Endothelial cell of umbilical vein (primary cell): Measurements from ENCODE around the gene RAB28. TPM values are rescaled to one million over a fixed set of nuclear protein-coding genes. Genes with fewer than 3 reads are reported as not detected.

Source experiments
- BruUV-seq: library from RNA; stranded (reverse); fragments of 400-500 nt; replicated peaks from 2 replicates; lab custom pipeline; 2021; lab: Mats Ljungman, UMichigan
- CTCF ChIA-PET: fragments of 300-600, 350-600 bp; sonication (Branson Sonifier 250); formaldehyde crosslinking; loops from one replicate; lab custom pipeline; 2021; ENCODE audit warnings: antibody characterized with exemption, inconsistent platforms; lab: Charles Lee
- POLR2A ChIA-PET: fragments of 300-600, 350-600 bp; sonication (Branson Sonifier 250); formaldehyde crosslinking; loops from one replicate; lab custom pipeline; 2021; ENCODE audit warnings: antibody characterized with exemption, inconsistent platforms; lab: Charles Lee
- DNase-seq: peaks from one replicate; pipeline ENCODE4 v3.0.0-alpha.2; 2011; ENCODE audit warnings: low read depth, low spot score
- FAIRE-seq: peaks from 2 replicates; lab custom pipeline; 2011; peaks lifted over from hg19 to GRCh38; lab: Jason Lieb, UNC
- H2AFZ ChIP-seq: 2 replicates; pipeline ENCODE4 v1.6.0; 2012; ENCODE audit warnings: low read depth, low read length, control low read depth, inconsistent platforms
- H3K27ac ChIP-seq: 2 replicates; pipeline ENCODE4 v1.5.1; 2011; ENCODE audit warnings: low read depth, mild to moderate bottlenecking, control low read depth, low read length, moderate library complexity; ENCODE audit not compliant: insufficient read depth
- H3K27me3 ChIP-seq, 2 experiments: 2 replicates each; pipeline versions ENCODE4 v1.6.0 to v1.6.1; 2011; ENCODE audit warnings: low read length in 2 of 2, mixed read lengths in 1 of 2; ENCODE audit not compliant: control insufficient read depth in 2 of 2, insufficient read depth in 2 of 2
- H3K36me3 ChIP-seq, 2 experiments: 2 replicates in 1 of 2; 3 replicates in 1 of 2; pipeline ENCODE4 v1.5.1; 2011; ENCODE audit warnings: low read length in 2 of 2, mild to moderate bottlenecking in 1 of 2, moderate library complexity in 1 of 2; ENCODE audit not compliant: control insufficient read depth in 2 of 2, insufficient read depth in 2 of 2; ENCODE audit errors: extremely low read depth in 1 of 2
- H3K4me1 ChIP-seq: 3 replicates; pipeline ENCODE4 v1.5.1; 2011; ENCODE audit warnings: mild to moderate bottlenecking, low read length; ENCODE audit not compliant: control insufficient read depth, insufficient read depth; ENCODE audit errors: extremely low read depth
- H3K4me2 ChIP-seq: 2 replicates; pipeline ENCODE4 v1.6.1; 2011; ENCODE audit warnings: low read length, control low read depth, mixed read lengths; ENCODE audit not compliant: insufficient read depth
- H3K4me3 ChIP-seq, 3 experiments: fragments of 200-600 bp in 1 of 3; sonication (generic), shearing (Covaris generic) in 1 of 3; replicated peaks in 1 of 3; 2 replicates each; pipeline ENCODE4 v1.5.1; 2011 to 2016; ENCODE audit warnings: control low read depth in 3 of 3, low read length in 3 of 3, mild to moderate bottlenecking in 2 of 3, inconsistent platforms in 1 of 3, low read depth in 1 of 3, moderate library complexity in 1 of 3; ENCODE audit not compliant: insufficient read depth in 1 of 3
- H3K79me2 ChIP-seq: 2 replicates; pipeline ENCODE4 v1.6.0; 2012; ENCODE audit warnings: low read length, inconsistent platforms; ENCODE audit not compliant: control insufficient read depth, insufficient read depth
- H3K9ac ChIP-seq: replicated peaks from 2 replicates; pipeline ENCODE3; 2011; ENCODE audit warnings: low read length, control low read depth; ENCODE audit not compliant: insufficient read depth; ENCODE audit errors: extremely low read depth
- H3K9me1 ChIP-seq: replicated peaks from 3 replicates; pipeline ENCODE4 v1.6.0; 2011; ENCODE audit warnings: mild to moderate bottlenecking, low read length; ENCODE audit not compliant: control insufficient read depth, insufficient read depth; ENCODE audit errors: extremely low read depth
- H3K9me3 ChIP-seq: replicated peaks from 2 replicates; pipeline ENCODE4 v1.5.1; 2012; ENCODE audit warnings: low read length, inconsistent platforms; ENCODE audit not compliant: control insufficient read depth, insufficient read depth
- H4K20me1 ChIP-seq: replicated peaks from 2 replicates; pipeline ENCODE3; 2011; ENCODE audit warnings: mild to moderate bottlenecking, low read length; ENCODE audit not compliant: control insufficient read depth, insufficient read depth; ENCODE audit errors: extremely low read depth
- EZH2 ChIP-seq: IDR thresholded peaks from 2 replicates; pipeline ENCODE4 v1.6.1; 2012; ENCODE audit warnings: borderline replicate concordance, low read depth, mild to moderate bottlenecking, moderate library complexity, low read length, inconsistent platforms; ENCODE audit not compliant: severe bottlenecking
- FOS ChIP-seq: IDR thresholded peaks from 2 replicates; pipeline ENCODE4 v1.6.1; 2011; ENCODE audit warnings: mild to moderate bottlenecking, low read length, moderate library complexity, borderline replicate concordance; ENCODE audit not compliant: insufficient read depth
- GATA2 ChIP-seq: IDR thresholded peaks from 2 replicates; pipeline ENCODE4 v1.7.0; 2011; ENCODE audit warnings: low read depth, mild to moderate bottlenecking, moderate library complexity, mixed read lengths, low read length; ENCODE audit not compliant: insufficient read length, insufficient read depth
- JUN ChIP-seq: IDR thresholded peaks from 2 replicates; pipeline ENCODE4 v1.6.1; 2011; ENCODE audit warnings: borderline replicate concordance, low read depth; ENCODE audit not compliant: insufficient read length, insufficient read depth
- MAX ChIP-seq: IDR thresholded peaks from 2 replicates; pipeline ENCODE4 v1.6.1; 2011; ENCODE audit not compliant: insufficient read depth, insufficient read length
- MYC ChIP-seq: IDR thresholded peaks from one replicate; pipeline ENCODE4 v1.6.1; 2011; ENCODE audit warnings: mild to moderate bottlenecking, low read depth, low read length
- POLR2A ChIP-seq: IDR thresholded peaks from 2 replicates; pipeline ENCODE4 v1.6.1; 2012; ENCODE audit warnings: low read depth, mild to moderate bottlenecking, control low read depth, low read length
- POLR2AphosphoS5 ChIP-seq: IDR thresholded peaks from 2 replicates; pipeline ENCODE4 v1.6.1; 2012; ENCODE audit warnings: low read depth, mild to moderate bottlenecking, control low read depth, low read length, moderate library complexity; ENCODE audit not compliant: insufficient read depth
- dilution Hi-C: fragments of 300-500 bp; cut with MboI; formaldehyde crosslinking; loops from one replicate; pipeline ENCODE4 v1.15.0; 2019; ENCODE audit warnings: low sequenced_read_pairs; ENCODE audit not compliant: extremely low pct_ligation_motif_present
- intact Hi-C: fragments of 100-400 bp; cut with micrococcal nuclease; formaldehyde crosslinking; loops from one replicate; pipeline ENCODE4 v1.10.0; 2022
- polyA plus RNA-seq, 4 experiments: library from polyadenylated mRNA; depleted of rRNA in 3 of 4; stranded (reverse) in 3 of 4; unstranded in 1 of 4; fragments of >200 nt; gene quantifications; 2 replicates each; pipeline versions ENCODE4 v1.2.1 to v1.2.3, GENCODE V29; 2011 to 2012; ENCODE audit warnings: missing spikeins in 1 of 4
- total RNA-seq: library from RNA; stranded (reverse); gene quantifications from 2 replicates; pipeline ENCODE4 v1.2.3, GENCODE V29; 2021
- TF ChIP-seq, protein P1 (sequence below), 2 donors: IDR thresholded peaks; 1 replicate in 1 of 2; 2 replicates in 1 of 2; pipeline ENCODE4 v1.5.1; 2011; ENCODE audit warnings: low read length in 2 of 2, mild to moderate bottlenecking in 2 of 2, moderate library complexity in 2 of 2, control low read depth in 1 of 2, inconsistent platforms in 1 of 2, low read depth in 1 of 2; ENCODE audit not compliant: insufficient read depth in 1 of 2; ENCODE audit errors: extremely low read depth in 1 of 2

Gene RAB28
- total and polyA plus RNA-seq, 2 donors (not counting 3 experiments of a cell fraction or from before 2014, with no cell fraction given), result 13.0 to 13.2 TPM

DNA sequence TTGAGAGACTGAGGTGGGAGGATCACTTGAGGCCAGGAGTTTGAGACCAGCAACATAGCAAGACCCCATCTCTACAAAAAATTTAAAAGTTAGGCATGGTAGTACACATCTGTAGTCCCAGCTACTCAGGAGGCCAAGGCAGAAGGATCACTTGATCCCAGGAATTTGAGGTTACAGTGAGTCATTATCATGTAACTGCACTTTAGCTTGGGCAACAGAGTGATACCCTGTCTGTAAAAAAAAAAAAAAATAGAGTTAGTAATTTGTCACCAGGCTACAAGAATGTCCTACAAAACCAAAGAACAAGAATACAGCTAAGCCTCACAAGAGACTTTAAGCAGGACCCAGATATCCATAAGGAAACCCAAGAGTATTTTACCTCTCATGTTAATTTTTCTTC is 27.0 kb upstream of the RAB28 start:
- H3K4me3 ChIP-seq, result no peak overlapping the region
- no peak for FAIRE-seq
- H3K27me3 ChIP-seq, result peaks cover 11 to 17% of the 10 kb centered on the region in 2 experiments
- no peak overlapping the region for H3K4me2 ChIP-seq
- dilution Hi-C loops, result no loop called here
- H3K4me1 ChIP-seq, result no peaks in the 10 kb centered on the region
- CTCF ChIA-PET, result interaction anchor here (1.3 kb wide), 1 partner anchor 11 kb away, joined by 4 read pairs; no protein-coding TSS in a partner anchor
- no peaks in the 10 kb centered on the region for H3K79me2 ChIP-seq
- H4K20me1 ChIP-seq, result no peaks in the 10 kb centered on the region
- H2AFZ ChIP-seq, result no peak overlapping the region
- H3K9ac ChIP-seq, result no peak overlapping the region
- POLR2A ChIA-PET, result no interaction called here
- no peak overlapping the region for H3K27ac ChIP-seq
- no peaks in the 10 kb centered on the region for H3K9me3 ChIP-seq
- DNase-seq, result no peak
- BruUV-seq, result no TSS peak
- TF ChIP-seq POLR2AphosphoS5 (no peak), MYC (no peak), EZH2 (no peak), POLR2A (no peak), GATA2 (no peak), MAX (no peak), JUN (no peak), FOS (no peak)
- TF ChIP-seq, protein P1, sequence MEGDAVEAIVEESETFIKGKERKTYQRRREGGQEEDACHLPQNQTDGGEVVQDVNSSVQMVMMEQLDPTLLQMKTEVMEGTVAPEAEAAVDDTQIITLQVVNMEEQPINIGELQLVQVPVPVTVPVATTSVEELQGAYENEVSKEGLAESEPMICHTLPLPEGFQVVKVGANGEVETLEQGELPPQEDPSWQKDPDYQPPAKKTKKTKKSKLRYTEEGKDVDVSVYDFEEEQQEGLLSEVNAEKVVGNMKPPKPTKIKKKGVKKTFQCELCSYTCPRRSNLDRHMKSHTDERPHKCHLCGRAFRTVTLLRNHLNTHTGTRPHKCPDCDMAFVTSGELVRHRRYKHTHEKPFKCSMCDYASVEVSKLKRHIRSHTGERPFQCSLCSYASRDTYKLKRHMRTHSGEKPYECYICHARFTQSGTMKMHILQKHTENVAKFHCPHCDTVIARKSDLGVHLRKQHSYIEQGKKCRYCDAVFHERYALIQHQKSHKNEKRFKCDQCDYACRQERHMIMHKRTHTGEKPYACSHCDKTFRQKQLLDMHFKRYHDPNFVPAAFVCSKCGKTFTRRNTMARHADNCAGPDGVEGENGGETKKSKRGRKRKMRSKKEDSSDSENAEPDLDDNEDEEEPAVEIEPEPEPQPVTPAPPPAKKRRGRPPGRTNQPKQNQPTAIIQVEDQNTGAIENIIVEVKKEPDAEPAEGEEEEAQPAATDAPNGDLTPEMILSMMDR (IDR thresholded peaks at IDR 0.05; ENCODE audit: extremely low read depth in 1 of 2, insufficient read depth in 1 of 2, low read depth in 1 of 2, low read length in 2 of 2), result no peak
- no peaks in the 10 kb centered on the region for H3K36me3 ChIP-seq
- H3K9me1 ChIP-seq, result no peaks in the 10 kb centered on the region
- intact Hi-C loops, result no loop called here
